NCI-H2107 treated with DMSO at 0.1 percent for 48 hours (cell line): Measurements from ENCODE around the gene CSDE1.
"Not testable (repeated sequence)": the region's sequence is repeated elsewhere in the genome, so short reads cannot be mapped to it uniquely, and the experiment has no call there.

ENCODE experiments used
- DNase-seq: peaks from one replicate; lab custom pipeline; 2025; ENCODE audit not compliant: unreplicated experiment; lab: John Stamatoyannopoulos, UW

CSDE1 gene

GRCh38 chr1:114757455-114758255 is at the start of gene CSDE1:
Gene CSDE1, minus strand, starts transcription at chr1:114757984. Its CDS starts 18,094 bp downstream, at chr1:114739890.
- peak; percentile 96 for DNase-seq

GRCh38 chr1:114804449-114804848 is 46.7 kb upstream of the CSDE1 start:
- not testable (repeated sequence) for DNase-seq

GRCh38 chr1:114803001-114803400 is 45.2 kb upstream of the CSDE1 start:
- no peak for DNase-seq

- no peak for DNase-seq
Measured at GRCh38 chr1:114794038-114794437, 36.3 kb upstream of the CSDE1 start.

- not testable (repeated sequence) for DNase-seq
Measured at GRCh38 chr1:114790581-114790980, 32.8 kb upstream of the CSDE1 start.

- not testable (repeated sequence) for DNase-seq
Measured at GRCh38 chr1:114786440-114786839, 28.7 kb upstream of the CSDE1 start.

- no peak for DNase-seq
Measured at GRCh38 chr1:114782476-114782875, 24.7 kb upstream of the CSDE1 start.

GRCh38 chr1:114780344-114781226 is 22.8 kb upstream of the CSDE1 start, which contains the start of gene SIKE1:
Gene SIKE1, minus strand, starts transcription at chr1:114780685. Its CDS starts 78 bp downstream, at chr1:114780607.
- DNase-seq: peak; percentile 96

- no peak for DNase-seq
Measured at GRCh38 chr1:114779722-114780121, 21.9 kb upstream of the CSDE1 start.

- not testable (repeated sequence) for DNase-seq
Measured at GRCh38 chr1:114776726-114777125, 18.9 kb upstream of the CSDE1 start.

- DNase-seq: no peak
Measured at GRCh38 chr1:114771992-114772391, 14.2 kb upstream of the CSDE1 start.

- DNase-seq: no peak
Measured at GRCh38 chr1:114770989-114771388, 13.2 kb upstream of the CSDE1 start.

- no peak for DNase-seq
Measured at GRCh38 chr1:114764689-114765088, 6.9 kb upstream of the CSDE1 start.

- no peak for DNase-seq
Measured at GRCh38 chr1:114758256-114758832, 560 bp upstream of the CSDE1 start.

- DNase-seq: no peak
Measured at GRCh38 chr1:114756949-114757454, 782 bp downstream of the CSDE1 start.

GRCh38 chr1:114756009-114756892 is 1.5 kb downstream of the CSDE1 start:
- DNase-seq: no peak

GRCh38 chr1:114755006-114755931 is 2.5 kb downstream of the CSDE1 start:
- DNase-seq: no peak

- DNase-seq: not testable (repeated sequence)
Measured at GRCh38 chr1:114753702-114754101, 4.1 kb downstream of the CSDE1 start.

- no peak for DNase-seq
Measured at GRCh38 chr1:114753143-114753542, 4.6 kb downstream of the CSDE1 start.
